ENCODE data around the gene MCTP2.
A peak's percentile ranks its signal among the peaks of the same experiment; 100 is the strongest.

MCTP2 gene

GRCh38 chr15:94266789-94267188 is 35.4 kb downstream of the MCTP2 start:
- no peak for DNase-seq

GRCh38 chr15:94269954-94270353 is 38.6 kb downstream of the MCTP2 start:
- no peak for DNase-seq

GRCh38 chr15:94270570-94270969 is 39.2 kb downstream of the MCTP2 start:
- no peak for DNase-seq

GRCh38 chr15:94272251-94272898 is 41.0 kb downstream of the MCTP2 start:
- no peak for DNase-seq

- DNase-seq = no peak
Measured at GRCh38 chr15:94273826-94274225, 42.5 kb downstream of the MCTP2 start.

GRCh38 chr15:94274745-94275144 is 43.4 kb downstream of the MCTP2 start:
- no peak for DNase-seq

GRCh38 chr15:94277485-94277884 is 46.1 kb downstream of the MCTP2 start:
- no peak for DNase-seq

GRCh38 chr15:94279736-94280135 is 48.4 kb downstream of the MCTP2 start:
- DNase-seq = no peak

GRCh38 chr15:94280301-94280700 is 48.9 kb downstream of the MCTP2 start:
- no peak for DNase-seq

- DNase-seq = no peak
Measured at GRCh38 chr15:94282269-94283250, 51.2 kb downstream of the MCTP2 start.

- DNase-seq = no peak
Measured at GRCh38 chr15:94286583-94286982, 55.2 kb downstream of the MCTP2 start.

GRCh38 chr15:94287794-94288246 is 56.5 kb downstream of the MCTP2 start:
- peak; percentile 27 for DNase-seq

- DNase-seq = no peak
Measured at GRCh38 chr15:94290730-94291129, 59.4 kb downstream of the MCTP2 start.

- no peak for DNase-seq
Measured at GRCh38 chr15:94293411-94294402, 62.3 kb downstream of the MCTP2 start.

GRCh38 chr15:94294556-94294955 is 63.2 kb downstream of the MCTP2 start:
- DNase-seq = no peak

GRCh38 chr15:94295275-94295674 is 63.9 kb downstream of the MCTP2 start:
- DNase-seq = no peak

GRCh38 chr15:94296717-94297116 is 65.4 kb downstream of the MCTP2 start:
- DNase-seq = no peak

GRCh38 chr15:94297558-94297957 is 66.2 kb downstream of the MCTP2 start:
- no peak for DNase-seq

- no peak for DNase-seq
Measured at GRCh38 chr15:94298364-94298763, 67.0 kb downstream of the MCTP2 start.

- DNase-seq = no peak
Measured at GRCh38 chr15:94300612-94301011, 69.3 kb downstream of the MCTP2 start.

GRCh38 chr15:94305133-94305532 is 73.8 kb downstream of the MCTP2 start:
- no peak for DNase-seq

- DNase-seq = no peak
Measured at GRCh38 chr15:94306700-94307650, 75.6 kb downstream of the MCTP2 start.
